HPDE6-E6E7 (cell line): ENCODE data around the gene CLDN3.
"Not testable (repeated sequence)": the region's sequence is repeated elsewhere in the genome, so short reads cannot be mapped to it uniquely, and the experiment has no call there.

ENCODE experiments used
- DNase-seq: peaks from one replicate; pipeline ENCODE4 v3.0.0; 2011; ENCODE audit warnings: missing footprints; ENCODE audit errors: extremely low spot score

Gene CLDN3

DNA sequence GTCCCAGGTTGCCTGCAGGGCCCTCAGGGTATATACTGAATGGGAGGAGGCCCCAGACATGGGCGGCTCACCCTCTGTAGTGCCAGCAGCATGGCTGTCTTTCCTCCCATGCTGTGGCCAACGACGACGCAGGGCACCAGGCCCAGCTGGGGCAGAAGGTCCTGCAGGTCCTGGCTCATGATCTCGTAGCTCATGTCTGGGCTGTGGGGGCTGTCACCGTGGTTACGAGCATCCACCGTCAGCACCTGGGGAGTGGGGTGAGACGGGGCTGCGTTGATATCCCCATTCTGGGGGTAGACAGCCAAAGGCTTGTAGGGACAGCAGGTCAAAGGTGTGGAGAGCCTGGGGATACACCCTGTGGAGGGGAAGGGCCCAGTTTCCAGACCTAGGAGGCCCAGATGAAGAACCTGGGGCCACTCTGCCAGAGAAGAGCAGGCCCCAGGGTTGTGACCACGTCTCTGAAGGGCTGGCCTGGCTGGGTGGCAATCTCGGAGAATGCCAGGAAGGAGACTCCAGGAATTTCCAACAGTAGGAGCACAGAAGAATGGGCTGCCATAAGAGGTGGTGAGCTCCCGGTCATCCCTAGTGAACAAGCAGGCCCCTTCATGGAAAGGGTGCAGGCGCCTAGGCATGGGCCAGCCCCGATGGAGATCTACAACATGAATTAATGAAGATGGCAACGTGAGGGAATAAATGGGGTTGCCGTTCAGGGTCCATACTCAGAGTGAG lies 32.4 kb downstream of the CLDN3 start:
- no peak for DNase-seq

DNA sequence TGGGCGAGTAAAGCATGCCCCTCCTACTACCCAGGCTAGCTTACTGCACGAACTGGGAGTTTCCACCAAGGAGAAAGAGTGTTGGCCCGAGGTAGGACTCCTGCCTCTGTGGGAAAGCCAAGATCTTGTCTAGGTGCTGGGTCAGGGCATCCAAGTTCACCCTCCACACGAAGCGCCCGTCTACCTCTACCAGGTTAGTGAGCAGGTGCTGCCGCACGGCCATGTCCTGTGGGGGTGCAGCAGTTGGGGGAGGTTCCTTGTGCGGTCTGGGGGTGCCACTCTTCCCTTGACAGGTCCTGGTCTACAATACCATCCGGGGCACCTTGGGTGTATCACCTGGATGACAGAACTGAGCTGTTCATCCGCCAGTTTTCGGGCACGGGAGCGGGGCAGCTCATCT lies 33.2 kb downstream of the CLDN3 start:
- no peak for DNase-seq

DNA sequence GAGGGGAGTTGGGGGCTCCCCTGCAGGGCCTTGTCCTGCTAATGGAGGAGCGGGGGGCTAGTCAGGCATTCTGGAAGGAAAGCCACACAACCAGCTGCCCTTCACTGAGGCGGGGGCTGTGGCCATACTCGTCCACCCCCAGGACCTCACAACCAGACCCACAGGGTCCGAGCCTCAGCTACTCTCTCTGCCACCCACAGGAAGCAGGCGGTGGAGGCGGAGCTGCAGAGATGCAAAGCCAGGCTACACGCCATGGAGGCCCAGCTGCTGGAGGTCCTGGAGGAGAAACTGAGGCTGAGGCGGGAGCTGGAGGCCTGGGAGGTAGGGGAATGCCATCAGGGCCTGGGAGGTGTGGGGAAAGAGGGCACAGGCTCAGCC lies 34.6 kb downstream of the CLDN3 start:
- DNase-seq: no peak

DNA sequence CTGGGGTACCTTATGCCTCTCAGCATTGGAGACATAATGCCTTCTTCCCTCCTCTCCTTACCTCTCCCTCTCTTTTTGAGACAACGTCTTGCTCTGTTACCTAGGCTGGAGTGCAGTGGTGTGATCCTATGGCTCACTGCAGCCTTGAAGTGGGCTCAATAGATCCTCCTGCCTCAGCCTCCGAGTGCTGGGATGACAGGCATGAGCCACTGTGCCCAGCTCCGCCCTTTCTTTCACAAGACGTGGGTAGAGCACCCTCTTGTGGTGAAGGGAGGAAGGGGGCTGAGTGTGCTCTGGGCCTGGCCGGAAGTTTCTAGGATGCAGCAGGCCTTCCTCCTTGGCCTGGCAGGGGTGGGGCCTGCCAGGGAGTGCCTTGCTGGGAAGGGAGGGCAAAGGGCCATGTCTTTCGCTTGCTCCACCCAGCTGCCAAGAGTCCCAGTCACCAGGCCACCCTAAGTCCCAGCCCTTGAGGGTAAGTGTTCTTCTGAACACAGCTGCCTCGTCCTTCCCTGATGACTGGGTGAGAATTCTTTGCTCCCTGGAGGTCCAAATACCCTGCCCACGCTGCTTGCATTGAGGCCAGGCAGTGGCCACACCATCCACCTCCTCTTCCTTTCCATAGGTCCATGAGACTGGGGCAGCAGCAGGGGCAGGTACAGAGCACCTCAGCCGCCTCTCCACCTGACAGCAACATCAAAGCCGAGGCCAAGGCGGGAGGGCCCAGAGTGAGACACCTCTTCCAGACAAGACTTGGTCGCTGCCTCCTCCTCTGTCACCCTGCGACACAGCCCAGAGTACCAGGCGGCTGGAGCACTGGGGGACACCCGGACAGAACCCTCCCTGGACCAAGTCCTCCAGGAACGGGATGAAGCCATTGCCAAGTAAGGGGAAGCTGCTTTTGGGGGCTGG lies 35.2 kb downstream of the CLDN3 start:
- DNase-seq: no peak

DNA sequence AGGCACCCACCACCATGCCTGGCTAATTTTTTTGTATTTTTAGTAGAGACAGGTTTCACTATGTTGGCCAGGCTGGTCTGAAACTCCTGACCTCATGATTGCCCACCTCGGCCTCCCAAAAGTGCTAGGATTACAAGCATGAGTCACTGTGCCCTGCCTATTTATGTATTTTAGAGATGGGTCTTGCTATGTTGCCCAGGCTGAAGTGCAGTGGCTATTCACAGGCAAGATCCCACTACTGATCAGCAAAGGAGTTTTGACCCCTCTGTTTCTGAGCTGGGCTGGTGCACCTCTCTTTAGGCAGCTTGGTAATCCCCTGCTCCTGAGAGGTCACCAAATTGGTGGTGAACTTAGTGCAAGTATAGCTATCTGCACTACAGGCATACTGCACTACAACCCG lies 37.7 kb downstream of the CLDN3 start:
- no peak for DNase-seq

DNA sequence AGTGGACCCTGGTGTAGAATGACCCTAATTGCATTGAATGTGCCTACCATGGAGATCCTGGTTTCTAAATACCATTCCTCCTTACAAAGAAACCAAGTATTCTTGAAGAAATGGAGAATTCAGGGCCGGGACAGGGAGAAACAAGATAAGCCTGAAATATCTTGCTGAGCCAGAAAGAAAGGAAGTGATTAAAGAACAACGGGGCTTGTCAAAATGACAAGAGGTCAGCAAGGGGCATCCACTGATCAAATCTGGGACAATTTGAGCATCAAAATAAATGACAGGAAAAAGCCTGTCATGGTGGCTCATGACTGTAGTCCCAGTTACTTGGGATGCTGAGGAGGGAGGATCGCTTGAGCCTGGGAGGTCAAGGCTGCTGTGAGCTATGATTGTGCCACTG lies 39.6 kb downstream of the CLDN3 start:
- DNase-seq: no peak

DNA sequence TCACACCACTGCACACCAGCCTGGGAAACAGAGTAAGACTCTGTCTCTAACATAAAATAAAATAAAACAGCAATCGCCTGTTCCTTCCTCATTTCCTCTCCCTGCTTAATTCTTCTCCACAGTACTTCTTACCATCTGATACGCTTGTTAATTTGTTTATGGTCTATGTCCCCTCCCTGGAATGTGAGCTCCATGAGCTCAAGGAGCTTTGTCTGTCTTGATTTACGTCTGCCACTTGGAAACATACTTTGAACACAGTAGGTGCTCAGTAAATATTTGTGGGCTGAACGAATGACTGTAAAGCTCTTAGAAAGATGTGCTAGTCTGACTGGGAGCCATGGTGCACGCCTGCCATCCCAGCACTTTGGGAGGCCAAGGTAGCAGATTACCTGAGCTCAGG lies 41.5 kb downstream of the CLDN3 start:
- no peak for DNase-seq

DNA sequence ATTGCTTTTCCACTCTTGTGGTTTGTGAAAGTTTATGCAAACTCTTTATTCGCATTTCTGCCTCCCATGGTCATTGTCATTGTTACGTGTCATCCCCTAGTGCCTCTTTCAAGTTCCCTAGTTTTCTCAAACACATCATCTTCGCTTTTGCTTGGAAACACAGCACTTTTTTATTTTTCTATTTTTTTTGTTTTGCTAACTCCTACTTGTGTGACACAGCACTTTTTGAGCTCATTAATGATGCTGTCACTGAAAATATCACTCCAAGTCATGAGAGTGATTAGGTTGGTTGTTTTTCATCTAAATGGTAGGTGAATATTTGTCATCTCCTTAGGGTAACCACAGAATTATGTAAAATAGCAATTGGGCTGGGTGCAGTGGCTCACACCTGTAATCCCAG lies 42.1 kb downstream of the CLDN3 start:
- no peak for DNase-seq

DNA sequence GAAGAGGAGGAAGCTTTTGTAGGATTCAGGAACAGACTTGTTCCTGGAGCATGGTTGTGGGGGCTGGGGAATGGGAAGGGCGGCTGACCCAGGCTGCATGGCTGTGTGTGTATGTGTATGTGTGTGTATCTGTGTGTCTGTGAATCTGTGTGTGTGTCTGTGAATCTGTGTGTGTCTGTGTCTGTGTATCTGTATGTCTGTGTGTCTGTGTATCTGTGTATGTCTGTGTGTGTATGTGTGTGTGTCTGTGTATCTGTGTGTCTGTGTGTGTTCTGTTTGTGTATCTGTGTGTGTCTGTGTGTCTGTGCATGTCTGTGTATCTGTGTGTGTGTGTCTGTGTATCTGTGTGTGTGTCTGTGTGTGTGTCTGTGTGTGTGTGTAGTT lies 44.0 kb downstream of the CLDN3 start:
- DNase-seq: no peak

DNA sequence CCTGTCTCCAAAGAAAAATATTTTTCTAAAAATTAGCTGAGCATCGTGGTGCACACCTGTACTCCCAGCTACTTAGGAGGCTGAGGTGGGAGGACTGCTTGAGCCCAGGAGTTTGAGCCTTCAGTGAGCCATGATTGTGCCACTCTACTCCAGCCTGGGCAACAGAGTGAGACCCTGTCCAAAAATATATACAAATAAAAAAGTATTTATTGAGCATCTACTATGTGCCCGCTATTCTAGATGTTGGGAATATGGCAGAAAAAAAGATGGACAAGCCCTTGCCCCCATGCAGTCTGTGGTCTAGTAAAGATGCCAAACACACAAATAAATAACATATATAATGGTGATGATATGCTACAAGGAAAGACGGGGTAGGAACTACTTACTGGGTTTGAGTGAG lies 46.3 kb downstream of the CLDN3 start:
- DNase-seq: no peak

DNA sequence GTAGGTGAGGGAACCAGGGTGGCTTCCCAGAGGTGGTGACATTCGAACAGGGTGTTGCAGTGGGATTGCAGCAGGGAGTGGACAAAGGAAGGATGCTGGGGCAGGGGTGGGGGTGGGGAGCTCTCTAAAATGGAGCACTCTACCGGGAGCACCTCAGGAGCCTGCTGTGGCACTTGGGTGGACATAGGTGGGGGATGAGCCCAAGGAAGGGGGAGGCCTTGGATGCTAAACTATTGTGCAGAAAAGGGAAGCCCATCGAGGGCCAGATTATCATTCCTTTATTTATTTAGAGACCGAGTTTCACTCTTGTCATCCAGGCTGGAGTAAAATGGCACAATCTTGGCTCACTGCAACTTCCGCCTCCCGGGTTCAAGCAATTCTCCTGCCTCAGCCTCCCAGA lies 47.3 kb downstream of the CLDN3 start:
- DNase-seq: no peak

DNA sequence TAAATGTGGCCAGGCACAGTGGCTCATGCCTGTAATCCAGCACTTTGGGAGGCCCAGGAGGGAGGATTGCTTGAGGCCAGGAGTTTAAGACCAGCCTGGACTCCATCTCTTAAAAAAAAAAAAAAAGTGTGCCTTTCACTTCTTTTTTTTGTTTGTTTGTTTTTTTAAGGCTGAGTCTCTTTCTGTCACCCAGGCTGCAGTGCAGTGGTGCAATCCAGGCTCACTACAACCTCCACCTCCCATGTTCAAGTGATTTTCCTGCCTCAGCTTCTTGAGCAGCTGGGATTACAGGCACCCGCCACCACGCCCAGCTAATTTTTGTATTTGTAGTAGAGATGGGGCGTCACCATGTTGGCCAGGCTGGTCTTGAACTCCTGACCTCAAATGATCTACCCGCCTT lies 47.9 kb downstream of the CLDN3 start:
- not testable (repeated sequence) for DNase-seq

DNA sequence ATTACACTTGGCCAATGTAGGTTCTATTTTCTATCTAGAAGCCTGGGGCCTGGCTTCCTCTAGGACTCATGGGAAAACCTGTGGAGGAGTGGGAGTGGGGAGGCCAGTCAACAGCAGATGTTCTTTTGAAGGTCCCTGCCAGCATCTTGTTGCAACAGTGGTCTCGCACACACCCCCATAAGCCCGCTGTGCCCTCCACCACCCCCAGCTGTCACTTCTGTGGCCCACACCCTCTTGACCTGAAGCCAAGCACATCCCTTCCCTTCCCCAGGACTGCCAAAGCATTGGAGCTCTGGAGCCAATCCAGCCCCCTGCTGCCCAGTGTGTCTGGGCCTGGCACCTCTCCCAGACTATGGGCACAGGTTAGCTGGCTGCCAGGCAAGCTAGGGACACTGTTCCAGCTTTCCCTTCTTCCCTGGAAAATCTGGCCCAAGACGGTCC lies 48.7 kb downstream of the CLDN3 start:
- DNase-seq: no peak

DNA sequence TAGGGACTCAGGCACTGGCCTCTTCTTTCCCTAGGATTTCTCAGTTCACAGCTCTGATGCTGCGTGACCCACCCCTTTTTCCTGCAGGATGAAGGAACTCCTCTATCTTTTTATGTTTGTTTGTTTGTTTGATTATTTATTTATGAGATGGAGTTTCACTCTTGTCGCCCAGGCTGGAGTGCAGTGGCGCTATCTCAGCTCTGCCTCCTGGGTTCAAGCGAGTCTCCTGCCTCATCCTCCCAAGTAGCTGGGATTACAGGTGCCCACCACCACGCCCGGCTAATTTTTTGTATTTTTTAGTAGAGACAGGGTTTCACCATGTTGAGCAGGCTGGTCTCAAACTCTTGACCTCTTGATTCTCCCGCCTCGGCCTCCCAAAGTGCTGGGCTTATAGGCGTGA lies 49.6 kb downstream of the CLDN3 start:
- DNase-seq: not testable (repeated sequence)

DNA sequence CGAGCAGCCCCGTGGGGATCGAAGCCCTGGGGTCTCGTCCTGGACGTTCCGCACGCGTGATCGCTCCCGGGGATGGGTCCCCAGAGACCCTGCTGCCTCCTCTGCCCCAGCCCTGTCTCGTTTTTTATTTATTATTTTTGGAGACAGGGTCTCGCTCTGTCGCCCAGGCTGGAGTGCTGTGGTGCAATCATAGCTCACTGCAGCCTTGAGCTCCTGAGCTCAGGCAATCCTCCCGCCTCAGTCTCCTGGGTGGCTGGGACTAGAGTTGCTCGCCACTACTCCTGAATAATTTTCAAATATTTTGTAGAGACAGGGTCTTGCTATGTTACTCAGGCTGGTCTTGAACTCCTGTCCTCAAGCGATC lies 50.3 kb downstream of the CLDN3 start:
- DNase-seq: no peak
